Cerebellar nuclear complex (tissue), 1 donor: ENCODE measurements around the gene N4BP3.

Source experiments
- DNase-seq, 2 experiments: peaks; one replicate each; lab custom pipeline; 2025; lab: John Stamatoyannopoulos, UW

The N4BP3 gene

DNA sequence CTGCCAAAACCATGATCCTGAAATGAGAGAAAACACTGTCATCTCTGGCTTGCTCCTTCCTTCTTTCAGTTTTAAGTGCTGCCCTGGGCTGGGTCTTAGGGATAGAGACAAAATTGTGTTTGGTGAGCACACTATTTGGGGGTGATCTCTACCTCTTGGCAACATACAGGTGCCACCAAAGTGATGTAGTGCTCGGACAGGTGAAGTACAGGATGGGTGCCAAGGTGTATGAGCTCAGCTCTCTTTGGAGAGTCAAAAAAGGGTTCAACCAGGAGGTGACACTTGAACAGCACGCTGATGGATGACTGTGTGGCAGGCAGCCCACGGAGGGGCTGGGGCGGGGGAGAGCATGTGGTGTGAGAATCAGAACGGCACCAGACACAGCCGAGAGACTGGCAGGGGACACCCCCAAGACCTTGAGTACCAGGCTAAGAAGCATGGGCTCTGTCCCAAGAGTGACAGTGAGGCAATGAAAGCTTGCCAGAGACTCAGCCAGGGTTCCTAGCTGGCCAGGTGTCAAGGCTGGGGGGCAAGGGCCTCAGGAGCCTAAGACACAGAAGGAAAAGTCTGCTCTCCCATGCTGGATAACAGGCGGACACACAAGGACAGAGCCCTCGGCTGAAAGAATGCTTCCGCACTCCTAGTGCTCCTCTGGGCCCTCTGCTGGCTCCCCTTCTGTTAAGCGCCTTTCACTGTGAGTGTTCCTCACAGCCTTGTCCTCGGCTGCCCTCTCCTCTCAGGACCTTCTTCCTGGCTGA, 37.8 kb downstream of the N4BP3 start:
- no peak for DNase-seq

DNA sequence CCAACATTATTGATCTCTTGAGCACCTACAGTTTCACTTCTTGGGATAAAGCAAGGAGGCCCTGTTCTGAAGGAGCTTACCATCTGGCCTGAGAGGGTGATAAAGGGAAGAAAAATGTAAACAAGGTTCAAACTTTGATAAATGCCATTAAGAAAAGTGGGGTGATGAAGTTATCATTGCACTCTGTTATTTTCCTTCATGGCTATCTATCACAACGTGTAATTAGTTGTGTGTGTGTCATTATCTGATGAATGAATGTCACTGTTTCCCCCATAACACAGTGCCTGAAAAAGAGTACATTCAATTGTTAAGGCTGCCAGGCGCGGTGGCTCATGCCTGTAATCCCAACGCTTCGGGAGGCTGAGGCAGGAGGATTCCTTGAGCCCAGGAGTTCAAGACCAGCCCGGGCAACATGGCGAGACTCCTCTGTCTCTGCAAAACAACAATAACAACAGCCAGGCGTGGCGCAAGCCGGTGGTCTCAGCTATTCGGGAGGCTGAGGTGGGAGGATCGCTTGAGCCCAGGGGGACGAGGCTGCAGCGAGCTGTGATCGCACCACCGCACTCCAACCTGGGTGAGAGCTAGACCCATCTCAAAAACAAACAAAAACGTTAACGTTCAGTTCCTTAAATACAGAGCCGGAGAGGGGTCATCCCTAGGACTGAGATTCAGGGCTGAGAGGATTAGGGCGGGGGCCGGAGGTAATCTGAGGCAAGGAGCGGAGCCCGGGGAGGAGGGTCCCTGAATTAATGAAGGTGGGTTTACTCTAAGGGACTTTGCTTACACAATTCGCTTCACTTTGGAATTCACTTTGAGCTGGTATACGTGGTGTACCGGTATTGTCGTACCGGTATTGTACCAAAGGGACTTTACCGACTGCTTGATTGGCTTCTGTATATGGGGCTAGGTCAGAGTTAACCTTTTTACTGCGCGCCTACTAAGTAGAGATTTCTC, 39.4 kb downstream of the N4BP3 start:
- no peak for DNase-seq

DNA sequence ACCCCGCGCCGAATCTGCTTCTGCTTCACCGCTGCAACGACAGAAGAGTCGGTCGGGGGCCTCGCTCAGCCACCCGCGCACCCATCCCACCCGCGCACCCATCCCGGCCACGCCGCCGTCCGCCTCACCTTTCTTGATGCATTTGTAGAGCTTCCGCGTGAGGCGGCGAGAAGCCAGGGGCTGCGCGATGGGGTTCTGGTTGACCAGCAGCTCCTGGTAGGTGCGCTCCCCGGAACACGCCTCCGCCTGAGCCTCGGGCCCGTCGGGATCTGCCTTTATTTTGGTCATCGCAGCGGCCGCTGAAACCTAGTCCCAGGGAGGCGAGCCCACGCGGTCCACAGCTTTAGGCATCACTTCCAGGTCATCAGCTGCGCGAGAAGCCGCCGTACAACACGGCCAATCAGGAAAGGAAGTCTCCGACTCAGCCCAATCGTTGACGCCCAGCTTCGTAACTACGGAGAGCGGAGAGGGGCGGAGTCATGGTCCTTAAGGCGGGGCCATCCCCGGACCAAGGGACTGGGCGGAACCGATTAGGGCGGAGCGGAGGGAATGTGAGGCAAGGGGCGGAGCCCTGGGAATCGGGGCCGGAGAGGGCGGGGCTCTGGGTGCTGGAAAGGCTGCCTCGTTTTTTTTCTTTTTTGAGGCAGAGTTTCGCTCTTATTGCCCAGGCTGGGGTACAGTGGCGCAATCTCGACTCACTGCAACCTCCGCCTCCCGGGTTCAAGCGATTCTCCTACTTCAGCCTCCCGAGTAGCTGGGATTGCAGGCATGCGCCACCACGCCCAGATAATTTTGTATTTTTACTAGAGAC, 40.4 kb downstream of the N4BP3 start, which contains the start of gene NHP2:
Gene NHP2, minus strand, starts transcription at position 356 of the 811 bp plus-strand sequence. Its CDS starts 68 bp downstream, at position 288.
- peak; percentile 97 to 98 for DNase-seq

DNA sequence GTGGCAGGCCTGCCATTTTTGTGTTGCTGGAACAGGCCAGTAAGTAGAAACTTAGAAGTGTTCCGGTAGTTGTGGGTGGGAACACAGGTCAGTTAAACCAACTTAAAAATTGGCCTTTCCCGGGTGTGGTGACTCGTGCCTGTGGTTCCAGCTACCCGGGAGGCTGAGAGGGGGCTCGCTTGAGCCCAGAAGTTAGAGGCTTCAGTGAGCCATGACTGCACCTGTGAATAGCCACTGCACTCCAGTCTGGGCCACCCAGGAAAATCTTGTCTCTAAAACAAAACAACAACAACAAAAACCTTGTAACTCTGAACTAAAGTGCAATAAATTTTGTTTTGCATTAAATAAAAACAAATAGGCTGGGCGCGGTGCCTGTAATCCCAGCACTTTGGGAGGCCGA, 41.7 kb downstream of the N4BP3 start:
- no peak for DNase-seq

GRCh38 chr5:178160176-178160575, 46.8 kb downstream of the N4BP3 start:
- no peak for DNase-seq

DNA sequence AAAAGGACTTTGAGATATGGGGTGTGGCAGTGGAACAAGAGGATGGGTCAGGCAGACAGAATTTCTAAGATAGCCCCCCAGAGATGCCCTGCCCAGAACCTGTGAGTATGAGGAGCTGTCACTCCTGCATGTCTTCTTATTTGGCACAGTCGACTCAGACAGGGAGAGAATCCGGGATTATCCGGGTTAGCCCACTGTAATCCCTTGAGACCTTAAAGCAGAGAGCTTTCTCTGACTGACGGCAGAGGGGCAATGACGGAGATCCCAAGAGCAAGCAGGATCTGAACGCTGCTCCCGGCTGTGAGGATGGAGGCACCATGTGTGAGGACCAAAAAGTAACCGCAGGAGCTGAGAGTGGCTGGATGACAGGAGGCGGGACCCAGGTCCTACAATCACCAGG, 49.1 kb downstream of the N4BP3 start:
- no peak for DNase-seq

DNA sequence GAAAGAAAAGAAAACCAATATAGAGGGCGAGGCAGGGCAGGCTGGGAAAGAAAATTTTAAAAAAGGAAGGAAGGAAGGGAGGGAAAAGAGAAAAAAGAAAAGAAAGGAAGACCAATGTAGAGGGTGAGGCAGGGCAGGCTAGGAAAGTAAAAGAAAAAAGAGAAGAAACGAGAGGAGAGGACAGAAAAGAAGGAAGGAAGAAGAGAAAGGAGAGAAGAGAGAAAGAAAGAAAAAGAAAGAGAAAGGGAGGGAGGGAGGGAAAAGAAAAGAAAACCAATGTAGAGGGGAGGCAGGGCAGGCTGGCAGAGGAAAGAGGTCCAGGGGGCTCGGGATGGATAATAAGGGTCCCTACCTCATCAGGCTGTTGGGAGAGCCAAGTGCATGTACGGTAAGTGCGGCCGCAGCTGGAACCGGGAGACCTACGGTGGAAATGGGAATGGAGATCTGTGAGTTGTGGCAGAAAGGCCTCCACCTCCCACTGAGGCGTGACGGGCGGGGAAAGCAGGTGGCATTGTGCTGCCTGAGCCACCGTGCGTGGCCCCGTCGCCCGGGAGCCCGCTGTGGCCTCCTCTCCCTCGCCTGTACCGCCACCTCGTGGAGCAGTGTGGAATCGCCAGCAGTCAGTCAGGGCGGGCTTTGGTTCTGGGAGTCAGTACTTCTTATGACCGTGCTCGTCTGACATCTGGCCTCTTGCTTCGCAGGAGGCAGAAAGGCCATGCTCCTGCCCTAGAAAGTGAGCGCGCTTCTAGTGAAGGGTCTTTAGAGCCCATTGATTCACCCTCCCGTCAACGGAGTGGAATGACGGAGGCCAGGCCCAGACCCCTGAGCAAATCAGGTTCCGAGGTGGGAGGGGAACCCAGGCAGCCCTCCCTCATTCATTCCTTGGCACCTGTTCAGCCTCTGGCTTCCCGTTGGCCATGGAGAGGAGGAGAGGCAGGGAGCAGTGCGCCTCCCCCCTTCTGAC, 50.7 kb downstream of the N4BP3 start:
- DNase-seq: peak in 1 of 2 experiments; percentile 37

- no peak for DNase-seq
Measured at GRCh38 chr5:178165581-178165980, 52.2 kb downstream of the N4BP3 start.

- no peak for DNase-seq
Measured at GRCh38 chr5:178170455-178170854, 57.1 kb downstream of the N4BP3 start.

DNA sequence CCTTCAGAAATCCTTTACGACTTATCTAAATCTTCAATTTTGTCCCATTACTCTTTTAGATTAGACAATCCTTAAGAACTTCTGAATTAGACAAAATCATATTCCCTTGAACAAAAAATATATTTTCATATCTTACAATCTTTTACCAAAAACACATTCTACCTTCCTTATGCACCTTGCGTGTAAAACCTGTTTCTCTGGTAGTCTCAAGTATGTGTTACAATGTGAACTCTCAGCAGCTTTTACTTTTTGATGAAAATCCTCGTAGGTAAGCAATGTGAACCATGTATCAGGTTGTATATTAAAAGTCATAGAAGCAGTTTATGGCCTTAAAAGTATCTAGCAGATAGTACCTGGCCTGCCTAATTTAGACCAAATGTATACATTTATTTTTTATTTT, 61.1 kb downstream of the N4BP3 start:
- DNase-seq: no peak
